NCI-H1694 treated with DMSO at 0.1 percent for 48 hours (cell line): ENCODE data around the gene ZNF687.

Experiments used
- DNase-seq: peaks from one replicate; lab custom pipeline; 2025; lab: John Stamatoyannopoulos, UW

Gene ZNF687

DNA sequence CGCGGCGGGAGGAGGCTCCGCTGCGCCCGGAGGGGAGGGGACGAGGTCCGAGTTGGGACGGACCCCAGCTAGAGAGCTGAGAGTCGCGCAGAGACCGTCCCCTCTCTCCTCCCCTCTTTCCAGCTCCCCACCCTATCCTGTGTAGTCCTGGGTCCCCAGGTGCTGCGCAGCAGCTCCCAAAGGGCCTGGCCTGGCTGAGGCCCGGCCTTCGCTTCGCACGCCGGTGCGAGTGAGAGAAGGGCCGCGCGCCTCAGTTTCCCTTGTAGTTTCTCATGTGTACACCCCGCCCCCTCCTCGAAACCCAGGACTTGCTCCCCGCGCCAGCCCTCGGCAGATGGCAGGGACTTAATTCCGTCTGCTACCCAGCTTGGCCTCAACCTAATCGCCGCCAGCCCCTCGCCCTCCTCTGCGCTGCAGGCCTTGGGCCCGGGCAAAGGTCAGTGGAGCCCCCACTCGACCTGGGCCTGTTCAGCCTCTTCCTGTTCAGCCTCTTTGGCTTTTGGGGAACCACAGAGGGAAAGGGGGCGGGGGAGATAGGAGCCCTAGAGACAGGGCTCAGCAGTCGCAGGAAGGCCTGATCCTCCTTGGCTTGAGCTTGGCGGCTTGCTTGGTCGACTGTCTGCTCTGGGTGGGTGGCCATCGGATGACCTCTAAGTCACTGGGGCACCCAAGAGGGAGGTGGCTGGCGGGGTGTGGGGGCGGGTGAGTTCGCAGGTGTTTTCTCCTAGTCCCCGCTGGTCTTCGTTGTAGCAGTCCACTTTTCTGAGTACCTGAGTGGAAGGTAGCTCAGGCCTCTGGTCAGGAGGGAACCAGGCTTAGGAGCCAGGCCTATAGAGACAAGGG is 1.0 kb downstream of the ZNF687 start:
- DNase-seq: no peak

DNA sequence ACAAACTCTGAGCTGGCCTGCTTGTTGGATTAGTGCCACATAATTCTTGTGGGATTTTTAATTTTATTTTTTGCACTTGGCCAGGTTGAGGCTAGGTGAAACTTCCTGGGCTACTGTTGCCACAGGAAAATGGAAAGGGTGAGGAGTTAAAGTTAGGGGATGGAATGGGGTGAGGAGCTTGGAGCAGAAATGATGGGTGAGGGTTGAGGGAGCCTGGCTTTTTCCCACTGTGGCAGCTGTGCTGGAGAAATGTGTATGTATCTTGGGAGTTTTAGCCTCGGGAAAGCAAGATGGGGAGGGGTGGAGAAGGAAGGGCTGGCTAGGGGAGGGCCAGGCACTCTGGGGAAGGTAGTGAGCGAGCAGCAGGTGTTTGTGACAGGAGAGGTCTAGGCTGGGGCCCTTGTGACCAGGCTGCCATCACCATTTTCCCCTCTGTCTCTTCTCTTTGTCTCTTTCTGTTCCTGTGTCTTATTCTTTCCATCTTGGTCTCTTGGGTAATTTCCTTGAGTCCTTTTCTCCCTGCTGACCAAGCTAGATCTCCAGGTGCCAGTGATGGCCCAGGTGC is 2.0 kb downstream of the ZNF687 start:
- DNase-seq: no peak

DNA sequence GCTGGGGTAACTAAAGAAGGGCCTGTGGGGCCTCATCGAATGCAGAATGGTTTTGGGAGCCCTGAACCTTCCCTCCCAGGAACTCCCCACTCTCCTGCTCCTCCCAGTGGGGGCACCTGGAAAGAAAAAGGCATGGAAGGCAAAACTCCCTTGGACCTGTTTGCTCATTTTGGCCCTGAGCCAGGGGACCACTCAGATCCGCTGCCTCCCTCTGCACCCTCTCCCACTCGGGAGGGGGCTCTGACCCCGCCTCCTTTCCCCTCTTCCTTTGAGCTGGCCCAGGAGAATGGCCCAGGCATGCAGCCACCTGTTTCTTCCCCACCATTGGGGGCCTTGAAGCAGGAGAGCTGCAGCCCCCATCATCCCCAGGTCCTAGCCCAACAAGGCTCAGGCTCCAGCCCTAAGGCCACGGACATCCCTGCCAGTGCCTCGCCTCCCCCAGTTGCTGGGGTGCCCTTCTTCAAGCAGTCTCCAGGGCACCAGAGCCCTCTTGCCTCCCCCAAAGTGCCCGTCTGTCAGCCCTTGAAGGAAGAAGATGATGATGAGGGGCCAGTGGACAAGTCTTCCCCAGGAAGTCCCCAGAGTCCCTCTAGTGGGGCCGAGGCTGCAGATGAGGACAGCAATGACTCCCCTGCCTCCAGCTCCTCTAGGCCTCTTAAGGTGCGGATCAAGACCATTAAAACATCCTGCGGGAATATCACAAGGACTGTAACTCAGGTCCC is 4.7 kb downstream of the ZNF687 start:
- no peak for DNase-seq

DNA sequence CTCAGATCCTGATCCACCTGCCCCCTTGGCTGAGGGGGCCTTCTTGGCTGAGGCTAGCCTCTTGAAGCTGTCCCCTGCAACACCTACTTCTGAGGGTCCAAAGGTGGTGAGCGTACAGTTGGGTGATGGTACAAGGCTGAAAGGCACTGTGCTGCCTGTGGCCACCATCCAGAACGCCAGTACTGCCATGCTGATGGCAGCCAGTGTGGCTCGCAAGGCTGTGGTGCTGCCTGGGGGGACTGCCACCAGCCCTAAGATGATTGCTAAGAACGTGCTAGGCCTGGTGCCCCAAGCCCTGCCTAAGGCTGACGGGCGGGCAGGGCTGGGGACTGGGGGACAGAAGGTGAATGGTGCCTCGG is 5.2 kb downstream of the ZNF687 start:
- no peak for DNase-seq

DNA sequence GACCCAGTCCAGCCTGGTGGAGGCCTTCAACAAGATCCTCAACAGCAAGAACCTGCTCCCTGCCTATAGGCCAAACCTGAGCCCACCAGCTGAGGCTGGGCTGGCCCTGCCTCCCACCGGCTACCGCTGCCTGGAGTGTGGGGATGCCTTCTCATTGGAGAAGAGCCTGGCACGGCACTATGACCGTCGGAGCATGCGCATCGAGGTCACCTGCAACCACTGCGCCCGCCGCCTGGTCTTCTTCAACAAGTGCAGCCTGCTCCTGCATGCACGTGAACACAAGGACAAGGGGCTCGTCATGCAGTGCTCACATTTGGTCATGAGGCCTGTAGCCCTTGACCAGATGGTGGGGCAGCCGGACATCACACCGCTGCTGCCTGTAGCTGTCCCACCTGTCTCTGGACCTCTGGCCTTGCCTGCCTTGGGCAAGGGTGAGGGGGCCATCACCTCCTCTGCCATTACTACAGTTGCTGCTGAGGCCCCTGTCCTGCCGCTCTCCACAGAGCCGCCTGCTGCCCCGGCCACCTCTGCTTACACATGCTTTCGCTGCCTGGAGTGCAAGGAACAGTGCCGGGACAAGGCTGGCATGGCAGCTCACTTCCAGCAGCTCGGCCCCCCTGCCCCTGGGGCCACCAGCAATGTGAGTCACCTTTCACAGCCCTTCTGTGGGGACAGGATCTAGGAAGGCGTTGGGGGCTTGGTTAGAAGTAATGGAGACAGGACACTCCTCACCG is 5.8 kb downstream of the ZNF687 start:
- DNase-seq: no peak

DNA sequence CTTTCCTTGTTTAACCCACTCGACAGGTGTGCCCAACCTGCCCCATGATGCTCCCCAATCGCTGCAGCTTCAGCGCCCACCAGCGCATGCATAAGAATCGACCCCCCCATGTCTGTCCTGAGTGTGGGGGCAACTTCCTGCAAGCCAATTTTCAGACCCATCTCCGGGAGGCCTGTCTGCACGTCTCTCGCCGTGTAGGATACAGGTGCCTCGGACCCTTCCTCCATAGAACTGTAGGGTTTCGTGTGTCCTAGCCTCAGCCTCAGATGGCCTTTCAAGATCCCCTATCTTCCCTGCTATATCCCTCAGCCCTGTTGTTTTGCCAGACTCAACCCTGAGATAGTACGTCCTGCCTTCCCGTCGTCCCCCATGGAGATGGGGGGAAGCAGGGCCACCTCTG is 6.4 kb downstream of the ZNF687 start:
- no peak for DNase-seq

DNA sequence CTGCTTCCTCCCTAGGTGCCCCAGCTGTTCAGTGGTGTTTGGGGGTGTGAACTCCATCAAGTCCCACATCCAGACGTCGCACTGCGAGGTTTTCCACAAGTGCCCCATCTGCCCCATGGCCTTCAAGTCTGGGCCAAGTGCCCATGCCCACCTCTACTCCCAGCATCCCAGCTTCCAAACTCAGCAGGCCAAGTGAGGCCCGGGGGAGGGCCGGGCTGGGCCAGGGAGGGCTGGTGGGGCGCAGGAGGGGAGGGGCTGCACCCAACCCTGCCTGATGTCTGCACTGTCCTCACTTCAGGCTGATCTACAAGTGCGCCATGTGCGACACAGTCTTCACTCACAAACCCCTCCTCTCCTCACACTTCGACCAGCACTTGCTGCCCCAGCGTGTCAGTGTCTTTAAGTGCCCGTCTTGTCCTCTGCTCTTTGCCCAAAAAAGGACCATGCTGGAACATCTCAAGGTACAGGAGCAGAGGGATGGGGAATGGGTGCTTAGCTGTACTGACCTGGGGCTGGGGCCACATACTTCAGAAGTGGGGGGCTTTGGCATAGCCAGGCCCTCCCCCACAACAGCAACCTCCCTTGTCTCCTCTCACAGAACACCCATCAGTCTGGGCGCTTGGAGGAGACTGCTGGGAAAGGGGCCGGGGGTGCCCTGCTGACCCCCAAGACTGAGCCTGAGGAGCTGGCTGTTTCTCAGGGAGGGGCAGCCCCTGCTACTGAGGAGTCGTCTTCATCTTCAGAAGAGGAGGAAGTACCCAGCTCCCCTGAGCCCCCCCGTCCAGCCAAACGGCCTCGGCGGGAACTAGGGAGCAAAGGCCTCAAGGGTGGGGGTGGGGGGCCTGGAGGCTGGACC is 7.2 kb downstream of the ZNF687 start:
- no peak for DNase-seq

DNA sequence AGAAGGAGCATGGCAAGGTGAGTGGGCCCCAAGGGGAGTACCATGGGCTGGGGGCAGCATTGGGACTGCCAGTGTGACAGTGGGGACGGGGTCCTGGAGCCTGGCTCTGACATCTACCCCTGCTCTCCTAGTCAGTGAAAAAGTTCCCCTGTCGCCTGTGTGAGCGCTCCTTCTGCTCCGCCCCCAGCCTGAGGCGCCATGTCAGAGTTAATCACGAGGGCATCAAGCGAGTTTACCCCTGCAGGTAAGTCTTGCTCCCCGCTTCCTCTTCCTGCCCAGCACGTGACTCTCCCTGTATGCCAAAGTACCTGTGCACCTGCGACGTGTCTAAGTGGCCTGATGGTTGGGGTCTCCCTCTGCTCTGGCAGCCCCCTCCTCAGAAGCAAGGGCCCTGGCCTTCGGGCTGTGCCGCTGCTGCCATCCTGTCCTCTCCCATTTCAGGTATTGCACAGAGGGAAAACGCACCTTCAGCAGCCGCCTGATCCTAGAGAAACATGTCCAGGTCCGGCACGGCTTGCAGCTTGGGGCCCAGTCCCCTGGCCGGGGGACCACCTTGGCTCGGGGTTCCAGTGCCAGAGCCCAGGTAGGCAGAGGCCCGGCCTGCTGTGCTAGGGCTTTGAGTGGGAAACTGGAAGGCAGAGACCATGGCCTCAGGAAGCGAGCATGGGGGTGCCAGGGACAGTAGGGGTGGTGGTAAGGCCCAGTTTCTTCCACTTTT is 8.1 kb downstream of the ZNF687 start:
- DNase-seq: no peak

DNA sequence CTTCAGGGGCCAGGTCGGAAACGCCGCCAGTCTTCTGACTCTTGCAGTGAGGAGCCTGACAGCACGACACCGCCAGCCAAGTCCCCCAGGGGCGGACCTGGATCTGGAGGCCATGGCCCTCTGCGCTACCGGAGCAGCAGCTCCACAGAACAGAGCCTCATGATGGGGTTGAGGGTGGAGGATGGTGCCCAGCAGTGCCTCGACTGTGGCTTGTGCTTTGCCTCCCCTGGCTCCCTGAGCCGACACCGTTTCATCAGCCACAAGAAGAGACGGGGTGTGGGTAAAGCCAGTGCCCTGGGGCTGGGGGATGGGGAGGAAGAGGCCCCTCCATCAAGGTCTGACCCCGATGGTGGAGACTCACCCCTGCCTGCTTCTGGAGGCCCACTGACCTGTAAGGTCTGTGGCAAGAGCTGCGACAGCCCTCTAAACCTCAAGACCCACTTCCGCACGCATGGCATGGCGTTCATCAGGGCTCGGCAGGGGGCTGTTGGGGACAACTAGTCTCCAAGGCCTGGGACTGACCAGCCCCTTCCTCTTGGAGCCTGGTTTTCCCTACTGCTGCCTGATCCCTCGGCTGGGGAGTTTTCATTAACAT is 8.7 kb downstream of the ZNF687 start:
- DNase-seq: no peak

DNA sequence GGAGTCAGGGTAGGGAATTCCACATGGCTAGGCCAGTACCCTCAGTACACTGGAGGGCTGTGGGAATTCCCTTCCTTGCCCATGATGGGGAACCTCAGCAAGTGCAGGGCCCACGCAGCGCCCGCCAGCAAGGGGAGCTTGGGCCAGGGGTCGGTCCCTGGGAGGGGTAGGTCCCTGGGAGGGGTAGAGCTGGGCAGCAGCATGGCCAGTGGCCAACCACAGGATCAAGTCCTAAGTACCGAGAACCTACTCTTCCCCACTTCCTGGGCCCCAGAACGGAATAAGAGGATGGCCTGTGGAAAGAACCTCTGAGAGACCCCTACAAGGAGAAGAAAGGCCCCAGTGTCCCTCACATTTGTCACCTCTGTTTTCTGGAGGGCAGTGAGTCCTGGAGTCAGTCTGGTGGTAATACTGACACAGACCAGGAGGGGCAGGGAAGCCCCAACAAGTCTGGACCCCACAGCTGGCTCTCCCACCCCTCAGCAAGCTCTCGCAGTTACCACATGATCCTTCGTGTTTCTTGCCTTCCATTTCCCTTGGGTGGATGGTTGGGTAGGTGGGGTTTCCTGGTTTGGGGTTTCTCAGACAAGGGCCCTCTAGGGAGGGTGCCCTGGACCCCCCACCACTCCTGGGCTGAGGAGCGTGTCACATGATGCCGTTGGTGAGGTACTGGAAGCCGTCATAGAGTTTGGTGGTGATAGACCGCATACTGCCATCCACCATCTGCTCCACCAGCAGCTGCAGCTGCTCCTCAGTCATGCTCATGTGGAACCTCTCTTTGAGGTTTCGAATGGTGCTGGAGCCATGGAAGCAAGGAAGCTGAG is 10.3 kb downstream of the ZNF687 start:
- DNase-seq: peak; percentile 66

DNA sequence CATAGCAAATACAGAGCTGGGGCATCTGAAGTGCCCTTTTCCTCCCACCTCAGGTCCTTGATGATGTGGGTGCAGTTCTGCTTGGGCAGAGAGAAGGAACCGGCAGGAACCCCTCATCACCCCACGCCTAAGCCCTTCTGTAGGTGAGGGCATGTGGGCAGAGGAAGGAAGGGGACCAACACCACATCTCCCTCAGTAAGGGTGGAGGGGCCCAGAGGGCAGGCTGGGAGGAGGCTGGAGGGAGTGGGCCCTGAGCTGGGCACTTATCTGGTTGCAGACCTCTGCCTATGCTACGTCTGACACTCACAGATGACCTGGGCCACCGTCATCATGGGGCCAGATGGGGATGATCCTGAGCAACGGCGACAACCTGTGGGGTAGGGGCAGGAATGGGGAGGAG is 11.0 kb downstream of the ZNF687 start:
- DNase-seq: no peak

DNA sequence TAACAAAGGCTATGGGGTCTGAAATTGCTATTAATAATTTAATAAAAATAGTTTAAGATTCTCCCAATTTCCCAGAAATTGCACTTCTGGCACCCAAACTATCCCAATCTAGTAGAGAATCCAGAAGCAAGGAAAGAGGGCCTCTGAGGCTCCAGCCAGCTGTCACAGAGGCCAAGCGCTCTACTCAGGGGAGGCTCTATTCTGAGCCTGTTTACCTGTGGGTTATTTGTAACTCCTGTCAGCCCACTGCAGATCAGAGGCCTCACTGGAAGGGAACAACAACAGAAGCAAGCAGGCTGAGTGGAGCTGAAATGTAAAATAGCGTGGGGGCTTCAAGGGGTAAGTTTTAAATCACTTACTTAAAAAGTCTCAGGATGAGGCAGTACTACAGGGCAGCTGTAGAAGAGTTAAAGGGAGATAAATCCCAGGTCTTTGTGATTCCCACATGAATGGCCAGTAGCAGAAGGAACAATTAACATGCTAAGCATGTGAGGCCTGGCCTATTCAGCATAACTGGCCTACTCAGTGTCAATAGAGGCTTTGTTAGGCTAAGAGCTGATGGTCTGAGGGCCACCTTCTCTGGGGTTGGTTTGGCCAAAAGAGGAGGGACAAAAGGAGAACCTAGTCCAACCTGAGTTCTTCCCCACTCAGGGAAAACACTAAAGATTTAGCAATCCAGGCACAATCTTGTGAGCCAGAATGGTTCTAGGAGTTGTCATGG is 12.8 kb downstream of the ZNF687 start:
- no peak for DNase-seq

DNA sequence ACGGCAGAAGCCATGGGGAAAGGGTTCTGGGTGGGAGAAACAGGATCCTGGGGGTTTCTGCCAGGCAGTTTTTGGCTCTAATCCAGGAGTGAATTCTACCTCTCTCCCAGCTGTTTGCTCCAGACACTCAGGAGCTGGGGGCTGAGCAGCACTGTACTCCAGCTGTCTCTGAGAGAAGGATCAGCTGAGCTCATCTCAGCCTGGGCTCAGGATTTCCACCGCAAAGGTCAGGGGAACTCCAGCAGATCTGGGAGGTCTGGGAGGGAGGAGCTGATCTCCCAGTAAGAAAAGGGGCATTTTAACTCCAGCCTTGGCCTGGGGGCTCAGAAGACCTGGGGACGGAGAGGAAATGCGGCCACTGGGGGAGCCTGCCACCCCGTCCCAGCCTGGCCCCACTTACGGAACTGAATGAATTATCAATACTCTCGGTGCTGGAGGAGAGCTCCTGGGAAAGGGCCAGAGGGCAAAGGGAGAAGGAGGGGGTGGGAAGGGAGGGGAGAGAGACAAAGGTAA is 27.8 kb downstream of the ZNF687 start:
- DNase-seq: peak; percentile 18

DNA sequence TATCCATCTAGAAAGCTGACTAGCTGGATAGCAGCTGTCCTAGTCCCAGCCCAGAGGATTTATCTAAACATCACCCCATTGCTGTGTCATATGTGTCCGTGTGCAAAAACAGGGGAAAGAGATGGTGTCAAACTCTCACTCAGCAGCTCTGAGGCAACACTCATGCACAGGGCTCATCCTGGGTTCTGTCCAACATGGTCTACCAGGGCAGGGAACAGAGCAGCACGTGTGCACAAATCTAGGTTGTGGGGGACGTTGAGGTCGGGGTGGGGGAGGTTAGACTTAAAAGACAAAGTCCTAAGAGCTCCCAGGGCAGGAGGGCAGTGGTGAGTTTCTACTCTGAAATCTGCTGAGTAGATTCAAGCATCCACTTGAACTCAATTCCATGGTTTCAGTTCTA is 28.9 kb downstream of the ZNF687 start:
- no peak for DNase-seq

DNA sequence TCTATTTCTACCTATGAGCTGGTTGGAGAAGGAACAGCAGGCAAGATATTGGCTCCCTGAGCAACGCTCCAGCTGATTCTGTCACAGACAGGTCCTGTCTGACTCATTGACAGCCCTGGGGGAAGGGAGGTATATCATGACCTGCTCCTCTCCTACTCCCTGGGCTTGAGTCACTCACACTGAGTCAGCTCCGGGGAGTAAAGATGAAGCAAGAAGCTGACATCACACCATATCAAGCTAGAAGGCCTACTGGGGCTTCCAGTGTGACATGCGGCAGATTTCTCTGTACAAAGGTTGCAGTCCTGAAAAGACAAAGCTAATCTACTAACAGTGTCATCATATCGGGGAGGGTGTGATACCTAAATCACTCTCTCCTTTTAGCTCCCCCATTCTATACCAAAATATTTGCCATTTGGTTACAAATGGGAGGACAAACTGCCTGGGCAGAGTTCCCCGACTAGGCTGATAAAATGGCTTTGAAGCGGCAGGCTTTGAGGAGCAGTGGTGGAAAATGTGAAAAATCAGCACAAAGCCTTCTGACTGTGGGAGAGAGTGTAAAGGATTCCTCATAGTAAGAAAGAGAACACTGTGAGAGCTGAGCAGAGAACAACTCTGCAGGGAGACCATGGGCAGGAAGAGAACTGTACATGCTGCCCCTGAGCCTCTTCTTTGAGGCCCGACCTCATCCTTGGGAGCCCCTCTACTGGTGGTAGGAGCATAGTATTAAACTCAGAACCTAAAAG is 29.7 kb downstream of the ZNF687 start:
- DNase-seq: no peak

DNA sequence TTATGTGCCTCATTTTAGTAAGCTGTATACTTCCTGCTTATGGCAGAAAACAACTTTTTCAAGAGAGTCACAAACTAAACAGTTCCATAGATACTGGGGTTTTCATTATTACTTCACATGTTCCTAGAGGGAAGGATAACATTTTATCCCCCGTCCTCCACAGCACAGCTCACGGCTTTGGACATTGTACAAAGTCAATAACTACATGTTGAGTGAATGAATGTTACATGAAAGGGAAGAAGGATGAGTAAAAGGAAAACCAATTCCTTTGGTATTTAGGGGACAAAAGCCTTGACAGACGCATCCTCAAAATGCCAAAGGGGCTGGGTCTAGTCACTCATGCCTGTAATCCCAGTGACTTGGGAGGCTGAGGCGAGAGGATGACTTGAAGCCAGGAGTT is 30.3 kb downstream of the ZNF687 start:
- DNase-seq: no peak

DNA sequence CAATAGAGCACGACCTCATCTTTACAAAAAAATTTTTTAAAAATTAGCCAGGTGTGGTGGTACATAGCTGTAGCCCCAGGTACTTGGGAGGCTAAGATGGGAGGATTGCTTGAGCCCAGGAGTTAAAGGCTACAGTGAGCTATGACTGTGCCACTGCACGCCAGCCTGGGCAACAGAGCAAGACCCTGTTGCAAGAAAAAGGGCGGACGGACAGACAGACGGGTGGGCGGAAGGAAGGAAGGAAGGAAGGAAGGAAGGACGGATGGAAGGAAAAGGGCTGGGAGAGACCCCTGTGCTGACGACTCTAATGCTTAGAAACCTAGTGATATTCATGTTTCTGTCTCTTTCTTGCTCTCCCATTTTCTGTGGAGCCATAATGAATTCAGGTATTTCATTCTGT is 30.7 kb downstream of the ZNF687 start:
- DNase-seq: no peak

DNA sequence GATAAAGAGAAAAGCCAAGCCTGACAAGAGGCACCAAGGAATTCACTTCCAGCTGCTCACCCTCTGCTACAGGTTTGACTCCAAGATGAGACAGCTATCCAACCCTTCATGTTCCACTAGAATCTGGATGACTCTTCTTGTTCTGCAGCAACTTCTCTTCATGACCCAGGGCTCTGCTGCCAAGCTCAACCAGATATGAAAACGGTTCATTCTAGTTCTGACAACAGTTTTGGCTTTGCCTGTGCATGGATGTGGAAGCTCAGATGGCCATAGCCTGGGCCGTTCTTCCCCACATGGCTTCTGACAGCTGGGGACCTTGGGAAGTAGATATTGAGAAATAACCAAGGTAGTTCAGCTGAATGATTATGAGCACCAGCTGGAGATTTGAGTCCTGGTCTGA is 31.4 kb downstream of the ZNF687 start:
- no peak for DNase-seq
